ENCODE data around the gene MBLAC1.

Gene MBLAC1

DNA sequence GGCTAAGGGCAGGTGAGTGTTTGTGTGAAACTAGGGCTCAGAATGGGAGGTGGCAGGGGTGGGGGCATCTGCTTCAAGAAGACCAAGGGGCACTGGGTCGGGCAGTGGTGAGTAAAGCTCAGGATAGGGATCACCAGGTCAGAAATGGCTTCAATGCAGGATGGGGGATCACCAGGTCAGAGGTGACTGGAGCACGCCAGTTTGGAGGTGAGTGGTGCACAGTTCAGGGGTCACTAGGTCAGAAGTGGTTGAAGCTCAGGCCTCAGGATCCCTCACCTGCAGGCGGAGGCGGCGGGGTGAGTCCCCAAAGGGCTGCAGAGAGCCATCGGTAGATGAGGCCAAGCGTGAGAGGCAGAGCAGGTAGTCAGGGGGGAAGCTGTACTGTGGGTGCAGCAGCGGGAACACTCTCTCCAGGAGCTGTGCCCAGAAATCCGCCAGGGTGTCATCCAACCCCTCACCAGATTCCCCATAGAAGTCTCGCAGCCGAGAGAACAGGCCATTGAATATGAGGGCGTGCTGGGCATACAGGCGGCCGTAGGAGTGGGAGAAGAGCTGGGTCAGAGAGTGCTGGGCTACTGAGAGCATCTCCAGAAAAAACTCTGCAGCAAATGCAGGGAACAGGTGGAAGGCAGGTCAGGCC lies 48.6 kb downstream of the MBLAC1 start:
- no peak overlapping the region for H3K4me3 ChIP-seq (ENCODE audit: low read length)
- no peaks in the 10 kb centered on the region for H3K27me3 ChIP-seq (ENCODE audit: control insufficient read depth, insufficient read depth, low read length)
- H3K36me3 ChIP-seq (ENCODE audit: control insufficient read depth, insufficient read depth, low read length), result no peaks in the 10 kb centered on the region
- H3K4me1 ChIP-seq (ENCODE audit: control insufficient read depth, insufficient read depth, low read length), result peaks cover 3% of the 10 kb centered on the region
- H3K27ac ChIP-seq (ENCODE audit: low read depth, low read length), result no peak overlapping the region
- no peak overlapping the region for H3K9ac ChIP-seq (ENCODE audit: low read length)

DNA sequence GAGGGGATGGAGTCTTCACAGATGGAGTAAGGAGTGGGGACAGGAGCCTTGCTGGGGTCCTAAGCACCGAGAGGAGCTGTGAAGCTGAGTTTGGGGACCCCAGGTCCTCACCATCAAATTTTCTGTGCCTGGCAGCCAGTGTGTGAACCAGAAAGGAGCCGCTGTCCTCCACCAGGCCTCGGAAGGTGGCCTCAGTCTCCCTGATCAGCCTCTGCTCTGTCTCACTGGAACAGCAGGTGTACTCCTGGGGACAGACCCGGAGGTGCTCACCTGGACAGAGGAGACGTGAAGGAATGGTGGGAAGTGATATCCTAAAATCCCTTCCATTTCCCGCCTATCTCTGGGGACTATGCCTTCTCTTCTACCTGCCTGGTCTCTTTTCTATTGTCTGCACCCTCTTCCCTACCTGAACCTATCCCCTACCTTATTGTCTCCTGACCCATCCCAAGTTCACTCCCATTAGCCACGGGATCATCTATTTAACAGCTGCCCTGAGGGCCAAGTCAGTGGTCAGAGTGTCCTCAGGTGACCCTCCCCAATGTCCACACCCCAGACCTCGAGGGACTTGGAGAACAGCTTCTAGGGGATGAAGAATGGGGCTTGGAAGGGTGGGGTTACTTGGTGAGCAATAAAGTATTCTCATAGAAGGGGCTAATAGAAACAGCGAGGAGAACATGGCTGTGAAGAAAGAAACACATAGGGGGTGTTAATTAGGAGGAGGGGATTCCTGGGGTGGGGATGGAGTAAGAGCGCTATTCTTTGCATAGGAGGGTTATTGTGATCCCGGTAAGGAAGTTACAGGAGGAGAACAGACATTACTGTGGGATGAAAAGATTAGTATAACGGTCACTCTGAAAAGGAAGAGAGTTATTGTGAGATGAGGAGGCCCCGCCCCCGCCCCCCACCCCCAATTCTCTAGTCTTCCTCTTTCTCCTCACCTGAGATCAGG lies 49.6 kb downstream of the MBLAC1 start:
- peaks cover 3% of the 10 kb centered on the region for H3K4me1 ChIP-seq (ENCODE audit: control insufficient read depth, insufficient read depth, low read length)
- H3K27ac ChIP-seq (ENCODE audit: low read depth, low read length), result no peak overlapping the region
- no peak overlapping the region for H3K9ac ChIP-seq (ENCODE audit: low read length)

DNA sequence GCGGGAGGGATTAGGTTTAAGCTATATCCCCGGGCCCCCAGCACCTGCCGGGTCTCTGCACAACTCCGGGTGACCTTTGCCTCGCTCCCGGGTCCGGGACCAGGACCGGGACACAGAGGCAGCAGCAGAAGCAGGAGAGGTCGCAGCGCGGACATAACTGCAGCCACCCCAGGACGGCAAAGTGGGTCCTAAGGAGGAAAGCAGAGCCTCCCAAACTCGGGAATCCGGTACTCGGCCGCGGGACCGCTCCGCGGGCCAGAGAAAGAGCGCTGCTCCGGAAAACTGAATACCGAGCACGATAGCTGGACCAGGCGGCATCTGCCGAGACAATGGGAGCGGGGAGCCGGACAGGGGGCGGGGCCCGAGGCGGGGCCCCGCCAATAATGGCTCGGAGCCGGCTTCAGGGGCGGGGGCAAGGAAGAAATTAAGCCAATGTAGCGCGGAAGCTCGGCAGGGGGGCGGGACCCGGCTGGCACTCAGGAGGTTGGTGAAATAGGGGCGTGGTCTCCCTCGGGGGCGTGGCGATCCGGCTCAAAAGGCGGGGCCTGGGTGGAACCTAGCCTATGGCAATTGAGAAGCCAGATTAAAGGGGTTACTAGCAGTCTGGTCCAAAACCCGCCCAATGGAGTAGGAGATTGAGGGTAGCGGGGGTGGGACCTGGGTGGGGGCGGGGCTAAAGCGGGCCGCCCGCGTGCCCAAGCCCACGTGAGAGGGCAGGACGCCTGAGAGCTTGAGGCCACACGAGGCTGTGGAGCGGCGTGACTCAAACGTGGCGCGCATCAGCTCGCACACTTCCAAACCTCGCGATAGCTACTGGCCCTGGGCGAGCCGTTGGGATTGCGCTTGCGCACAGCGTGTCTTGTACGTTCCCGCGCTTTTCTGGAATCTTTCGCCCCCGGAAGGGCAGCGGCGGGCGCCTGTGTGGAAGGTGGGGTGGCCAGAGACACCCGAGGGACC lies 50.6 kb downstream of the MBLAC1 start, which contains the start of the genes GPC2 and STAG3:
TSS of gene GPC2 (minus strand) at position 337 of the 957 bp plus-strand sequence. CDS start at position 155, 182 bp downstream.
TSS of gene STAG3 (plus strand) at position 874 of the 957 bp plus-strand sequence. CDS start 2,639 bp downstream, outside the sequence.
- Histone ChIP-seq H3K4me3 (ENCODE audit: low read length) (peak within 1 kb of the TSS; percentile 63), H3K27ac (ENCODE audit: low read depth, low read length) (no peak within 1 kb of the TSS), H3K27me3 (ENCODE audit: control insufficient read depth, insufficient read depth, low read length) (no peaks in the 10 kb centered on the region), H3K9ac (ENCODE audit: low read length) (no peak within 1 kb of the TSS), H3K4me1 (ENCODE audit: control insufficient read depth, insufficient read depth, low read length) (peaks cover 3% of the 10 kb centered on the region), H3K36me3 (ENCODE audit: control insufficient read depth, insufficient read depth, low read length) (no peaks in the 10 kb centered on the region)

More for the DNA sequence above, 49.6 kb downstream of the MBLAC1 start:
- peak overlapping the region; percentile 63 for H3K4me3 ChIP-seq (ENCODE audit: low read length)
- H3K27me3 ChIP-seq (ENCODE audit: control insufficient read depth, insufficient read depth, low read length), result no peaks in the 10 kb centered on the region
- H3K36me3 ChIP-seq (ENCODE audit: control insufficient read depth, insufficient read depth, low read length), result no peaks in the 10 kb centered on the region

All from rectal smooth muscle tissue (tissue), 1 donor.